GM12891 (cell line): ENCODE results near the gene MYL11.

ENCODE experiments used
- POLR2A ChIP-seq: IDR thresholded peaks from 2 replicates; pipeline ENCODE4 v1.6.1; 2011; ENCODE audit warnings: low read depth, low read length, control low read depth
- POLR2AphosphoS5 ChIP-seq: IDR thresholded peaks from 2 replicates; pipeline ENCODE4 v1.6.1; 2011; ENCODE audit warnings: low read depth, low read length, control low read depth
- SPI1 ChIP-seq: IDR thresholded peaks from 2 replicates; pipeline ENCODE4 v1.6.1; 2011; ENCODE audit warnings: low read depth, low read length, control low read depth

DNA sequence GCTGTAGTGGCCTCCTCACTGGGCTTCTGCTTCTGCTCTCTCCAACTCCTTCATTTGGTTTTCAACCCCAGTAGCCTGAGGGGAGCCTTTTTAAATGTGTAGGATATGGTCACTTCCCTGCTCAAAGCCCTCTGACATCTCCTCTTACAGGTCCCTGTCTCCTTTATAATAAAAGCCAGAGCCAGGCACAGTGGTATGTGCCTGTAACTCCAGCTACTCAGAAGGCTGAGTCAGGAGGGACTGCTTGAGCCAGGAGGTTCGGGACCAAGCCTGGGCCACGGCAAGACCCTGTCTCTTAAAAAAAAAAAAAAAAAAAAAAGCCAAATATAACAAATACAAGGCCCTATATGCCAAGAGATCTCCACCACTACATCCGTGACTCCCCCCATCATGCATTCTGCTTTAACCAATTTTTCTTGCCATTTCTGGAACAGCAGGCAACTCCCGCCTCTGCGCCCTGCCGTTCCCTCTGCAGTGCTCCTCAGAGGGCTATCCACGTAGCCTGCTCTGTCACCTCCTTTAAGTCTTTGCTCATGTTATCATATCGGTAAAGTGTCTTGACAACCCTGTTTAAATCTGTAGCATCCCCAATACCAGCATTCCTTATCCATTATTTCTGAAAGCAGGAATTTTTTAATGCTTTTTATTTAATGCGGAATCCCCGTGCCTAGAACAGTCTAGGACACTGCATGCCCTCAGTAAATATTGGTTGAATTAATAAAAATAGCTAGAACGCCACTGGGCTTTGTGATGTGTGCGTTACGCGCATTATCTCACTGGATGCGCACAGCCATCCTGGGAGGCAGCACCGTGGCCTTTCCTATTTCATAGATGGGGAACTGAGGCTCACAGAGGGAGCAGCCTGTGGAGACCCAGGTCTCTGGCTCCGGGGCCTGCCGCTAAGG is 42.3 kb downstream of the MYL11 start:
- TF ChIP-seq SPI1 = no peak
- TF ChIP-seq POLR2AphosphoS5 = no peak
- no peak for TF ChIP-seq POLR2A
